C1 segment of cervical spinal cord (tissue), 14 donors: ENCODE measurements around the gene COL4A2.

Experiments
- DNase-seq, 14 donors: peaks; one replicate each; lab custom pipeline; 2025; lab: John Stamatoyannopoulos, UW

Gene COL4A2

GRCh38 chr13:110354715-110355473 is 47.8 kb downstream of the COL4A2 start:
- no peak for DNase-seq

- no peak for DNase-seq
These were observed 49.3 kb downstream of the COL4A2 start for GRCh38 chr13:110356362-110356761.

GRCh38 chr13:110358381-110358780 is 51.3 kb downstream of the COL4A2 start:
- no peak for DNase-seq

GRCh38 chr13:110359840-110360301 is 52.8 kb downstream of the COL4A2 start:
- no peak for DNase-seq

- no peak for DNase-seq
These were observed 53.5 kb downstream of the COL4A2 start for GRCh38 chr13:110360598-110360997.

- DNase-seq, result no peak
These were observed 54.4 kb downstream of the COL4A2 start for GRCh38 chr13:110361365-110361911.

- no peak for DNase-seq
These were observed 55.9 kb downstream of the COL4A2 start for GRCh38 chr13:110363010-110363409.

- DNase-seq, result no peak
These were observed 57.0 kb downstream of the COL4A2 start for GRCh38 chr13:110364081-110364480.

GRCh38 chr13:110365876-110366275 is 58.8 kb downstream of the COL4A2 start:
- DNase-seq, result no peak

- no peak for DNase-seq
These were observed 59.6 kb downstream of the COL4A2 start for GRCh38 chr13:110366733-110367132.

- DNase-seq, result no peak
These were observed 60.5 kb downstream of the COL4A2 start for GRCh38 chr13:110367620-110368019.

- no peak for DNase-seq
These were observed 61.3 kb downstream of the COL4A2 start for GRCh38 chr13:110368408-110368807.

- DNase-seq, result no peak
These were observed 62.3 kb downstream of the COL4A2 start for GRCh38 chr13:110369400-110369799.

GRCh38 chr13:110371550-110372465 is 64.7 kb downstream of the COL4A2 start:
- DNase-seq, result no peak

GRCh38 chr13:110372676-110373075 is 65.6 kb downstream of the COL4A2 start:
- no peak for DNase-seq

GRCh38 chr13:110373617-110374016 is 66.5 kb downstream of the COL4A2 start:
- DNase-seq, result no peak

- no peak for DNase-seq
These were observed 67.6 kb downstream of the COL4A2 start for GRCh38 chr13:110374431-110375370.

- DNase-seq, result no peak
These were observed 69.0 kb downstream of the COL4A2 start for GRCh38 chr13:110376120-110376519.

- no peak for DNase-seq
These were observed 70.2 kb downstream of the COL4A2 start for GRCh38 chr13:110377178-110377825.

- DNase-seq, result no peak
These were observed 70.7 kb downstream of the COL4A2 start for GRCh38 chr13:110377826-110378201.

GRCh38 chr13:110379358-110379757 is 72.3 kb downstream of the COL4A2 start:
- no peak for DNase-seq
